Thyroid gland (tissue), 4 donors: Measurements from ENCODE around the gene HECTD3. TPM values are rescaled to one million over a fixed set of nuclear protein-coding genes. Genes with fewer than 3 reads are reported as not detected.

ENCODE experiments used
- DNase-seq, 2 donors: peaks; one replicate each; pipeline ENCODE4 v3.0.0-alpha.2; 2019
- H3K27ac ChIP-seq, 3 donors: fragments of 200-600 bp; sonication (generic); 1 replicate in 2 of 3; 2 replicates in 1 of 3; pipeline ENCODE4 v1.5.1; 2016 to 2019; ENCODE audit warnings: mild to moderate bottlenecking in 1 of 3, moderate library complexity in 1 of 3
- H3K27me3 ChIP-seq: fragments of 200-600 bp; sonication (generic); one replicate; pipeline ENCODE4 v1.5.1; 2019
- H3K36me3 ChIP-seq, 2 donors: fragments of 200-600 bp; sonication (generic); one replicate each; pipeline ENCODE4 v1.5.1; 2016 to 2019
- H3K4me1 ChIP-seq, 2 donors: fragments of 200-600 bp; sonication (generic); one replicate each; pipeline ENCODE4 v1.5.1; 2017 to 2019
- H3K4me3 ChIP-seq, 3 donors: fragments of 200-600 bp; sonication (generic); replicated peaks in 1 of 3; 1 replicate in 2 of 3; 2 replicates in 1 of 3; pipeline ENCODE4 v1.5.1; 2016; ENCODE audit warnings: mild to moderate bottlenecking in 1 of 3
- H3K9me3 ChIP-seq: fragments of 200-600 bp; sonication (generic); one replicate; pipeline ENCODE4 v1.5.1; 2017
- POLR2A ChIP-seq, 2 donors: fragments of 450-650 bp; IDR thresholded peaks; one replicate each; pipeline ENCODE4 v1.6.1; 2017; ENCODE audit warnings: antibody characterized with exemption in 2 of 2, mild to moderate bottlenecking in 2 of 2, moderate library complexity in 1 of 2
- WGBS, 2 donors: methylation state at CpG; one replicate each; pipeline ENCODE4 v1.1.5; 2017; 5-methylcytosine and 5-hydroxymethylcytosine counted together
- intact Hi-C: fragments of 100-400 bp; cut with DNase I; formaldehyde crosslinking; loops from one replicate; pipeline ENCODE4 v1.15.1; 2023
- total RNA-seq, 4 donors: library from RNA; depleted of rRNA; stranded (reverse); fragments of >200 nt; gene quantifications; one replicate each; pipeline ENCODE4 v1.2.3, GENCODE V29; 2016
- TF ChIP-seq, protein P1 (sequence below), 6 experiments: fragments of 200-600 bp in 3 of 6; fragments of 450-650 bp in 3 of 6; sonication (generic) in 3 of 6; IDR thresholded peaks; one replicate each; pipeline ENCODE4 v1.5.1; 2016 to 2019; ENCODE audit warnings: antibody characterized with exemption in 6 of 6, mild to moderate bottlenecking in 2 of 6, inconsistent platforms in 1 of 6, moderate library complexity in 1 of 6

The HECTD3 gene
- total RNA-seq, 4 donors from 2014 or later: 30.8 to 42.6 (median 38.1) TPM

DNA sequence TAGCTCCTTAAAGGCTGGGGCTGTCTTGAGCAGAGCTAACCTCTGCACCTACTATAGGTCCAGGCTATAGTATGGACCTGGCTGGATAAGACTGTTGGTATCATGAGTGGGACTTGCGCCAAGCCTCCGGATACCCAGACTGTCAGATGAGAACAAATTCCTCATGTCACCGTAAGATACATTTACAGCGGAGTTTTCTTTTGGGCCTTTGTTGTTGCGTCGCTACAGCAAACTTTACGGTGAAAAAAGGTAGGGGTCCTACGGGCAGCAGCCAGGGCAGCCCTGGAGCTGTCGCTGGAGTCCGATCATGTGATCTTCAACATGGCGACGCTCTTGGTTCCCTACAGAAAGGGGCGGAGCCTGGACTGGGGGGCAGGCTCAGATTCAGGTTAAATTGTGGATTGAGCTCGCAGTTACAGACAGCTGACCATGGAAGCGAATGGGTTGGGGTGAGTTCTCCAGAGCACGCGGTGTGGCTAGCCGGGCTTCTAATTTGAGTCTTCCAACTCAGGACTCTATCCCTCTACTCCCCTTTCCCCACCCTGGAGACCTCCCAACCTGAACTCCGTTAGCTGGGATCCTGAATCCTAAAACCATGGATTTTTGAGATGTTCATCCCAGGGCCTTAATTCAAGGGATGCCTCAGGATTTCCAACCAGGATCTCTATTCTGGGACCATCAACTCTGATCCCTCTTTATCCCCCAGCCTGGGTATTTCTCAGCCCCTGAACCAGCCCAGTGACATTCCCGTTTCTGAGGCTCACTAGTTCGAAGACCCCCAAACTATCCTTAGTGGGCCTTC lies 914 bp upstream of the HECTD3 start, which contains the start of gene UROD:
Gene UROD, plus strand, starts transcription at position 418 of the 802 bp plus-strand sequence. Its CDS starts 12 bp downstream, at position 430.
- Histone ChIP-seq H3K4me3 (peak within 1 kb of the TSS; percentile 73 to 81 (median 76)), H3K9me3 (no peaks in the 10 kb centered on the region), H3K36me3 (peaks cover 23 to 24% of the 10 kb centered on the region in 2 donors), H3K27me3 (no peaks in the 10 kb centered on the region), H3K4me1 (peaks cover 30 to 41% of the 10 kb centered on the region in 2 donors), H3K27ac (peak within 1 kb of the TSS; percentile 61 to 77 (median 70))
- intact Hi-C loops: loop anchor here (5.0 to 10.0 kb wide), 4 partner anchors 170 to 553 kb away; partner anchors contain the start of genes PTCH2 and ZSWIM5
- peak; percentile 4 to 60 for TF ChIP-seq POLR2A (IDR thresholded peaks at IDR 0.05)
- TF ChIP-seq, protein P1, sequence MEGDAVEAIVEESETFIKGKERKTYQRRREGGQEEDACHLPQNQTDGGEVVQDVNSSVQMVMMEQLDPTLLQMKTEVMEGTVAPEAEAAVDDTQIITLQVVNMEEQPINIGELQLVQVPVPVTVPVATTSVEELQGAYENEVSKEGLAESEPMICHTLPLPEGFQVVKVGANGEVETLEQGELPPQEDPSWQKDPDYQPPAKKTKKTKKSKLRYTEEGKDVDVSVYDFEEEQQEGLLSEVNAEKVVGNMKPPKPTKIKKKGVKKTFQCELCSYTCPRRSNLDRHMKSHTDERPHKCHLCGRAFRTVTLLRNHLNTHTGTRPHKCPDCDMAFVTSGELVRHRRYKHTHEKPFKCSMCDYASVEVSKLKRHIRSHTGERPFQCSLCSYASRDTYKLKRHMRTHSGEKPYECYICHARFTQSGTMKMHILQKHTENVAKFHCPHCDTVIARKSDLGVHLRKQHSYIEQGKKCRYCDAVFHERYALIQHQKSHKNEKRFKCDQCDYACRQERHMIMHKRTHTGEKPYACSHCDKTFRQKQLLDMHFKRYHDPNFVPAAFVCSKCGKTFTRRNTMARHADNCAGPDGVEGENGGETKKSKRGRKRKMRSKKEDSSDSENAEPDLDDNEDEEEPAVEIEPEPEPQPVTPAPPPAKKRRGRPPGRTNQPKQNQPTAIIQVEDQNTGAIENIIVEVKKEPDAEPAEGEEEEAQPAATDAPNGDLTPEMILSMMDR (IDR thresholded peaks at IDR 0.05): peak in 1 of 6 experiments; percentile 43
- DNase-seq: peak; percentile 93 to 95
- WGBS, 2 donors: 1 to 2% methylated on average over 17 to 21 of the region's 21 CpGs

DNA sequence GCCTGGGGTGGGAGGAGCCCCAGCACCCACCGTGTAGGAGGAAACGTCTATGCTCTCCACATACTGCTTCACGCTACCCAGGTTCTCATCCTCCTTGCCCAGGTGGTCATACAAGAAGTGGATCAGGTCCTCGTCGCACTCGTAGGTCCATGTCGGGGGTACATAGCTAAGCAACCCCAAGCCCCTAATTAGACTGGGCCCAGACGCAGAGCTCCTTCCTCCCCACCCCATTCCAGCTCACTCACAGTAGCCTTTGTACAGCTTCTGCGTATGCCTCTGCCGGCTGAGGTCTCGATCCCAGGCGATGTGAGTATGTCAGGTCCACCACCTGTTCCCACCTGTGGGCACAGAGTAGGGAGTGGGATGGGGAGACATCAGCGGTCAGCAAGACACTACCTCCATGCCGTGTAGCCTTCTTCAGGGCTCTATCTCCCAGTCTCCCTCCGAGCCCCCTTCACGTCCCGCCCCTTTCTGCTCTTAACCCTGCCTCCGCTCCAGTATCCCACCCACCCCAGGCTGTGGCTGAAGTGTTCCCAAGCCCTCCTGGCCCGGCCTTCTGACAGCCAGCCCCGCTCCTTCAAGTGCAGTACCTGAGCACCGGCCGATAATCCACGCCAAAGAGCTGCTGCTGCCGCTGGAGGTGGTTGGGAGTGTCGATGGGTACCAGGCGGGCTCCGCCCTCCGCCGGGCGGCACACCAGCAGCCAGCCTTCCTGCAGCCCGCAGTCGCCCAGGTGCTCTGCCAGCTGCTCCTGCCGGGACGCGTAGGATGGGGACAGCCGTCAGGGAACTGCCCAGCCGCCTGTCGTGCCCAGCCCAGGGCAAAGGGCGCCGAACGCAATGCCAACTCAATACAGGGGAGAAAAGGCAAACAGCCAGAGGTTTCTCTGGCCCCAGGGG lies 919 bp downstream of the HECTD3 start:
- intact Hi-C loops: loop anchor here (5.0 to 10.0 kb wide), 4 partner anchors 168 to 555 kb away; partner anchors contain the start of genes PTCH2 and ZSWIM5
- TF ChIP-seq, protein P1 (IDR thresholded peaks at IDR 0.05): no peak
- no peak for TF ChIP-seq POLR2A (IDR thresholded peaks at IDR 0.05)
- 24 to 25% methylated on average over 28 to 31 of the region's 41 CpGs for WGBS, 2 donors
- H3K27me3 ChIP-seq: no peaks in the 10 kb centered on the region
- peaks cover 30 to 41% of the 10 kb centered on the region in 2 donors for H3K4me1 ChIP-seq
- H3K4me3 ChIP-seq: peak overlapping the region; percentile 73 to 81 (median 76)
- H3K9me3 ChIP-seq: no peaks in the 10 kb centered on the region
- H3K36me3 ChIP-seq: peaks cover 42% of the 10 kb centered on the region in 2 donors
- peak; percentile 44 to 52 for DNase-seq
- peak overlapping the region in 2 of 3 donors; percentile 47 to 64 for H3K27ac ChIP-seq

DNA sequence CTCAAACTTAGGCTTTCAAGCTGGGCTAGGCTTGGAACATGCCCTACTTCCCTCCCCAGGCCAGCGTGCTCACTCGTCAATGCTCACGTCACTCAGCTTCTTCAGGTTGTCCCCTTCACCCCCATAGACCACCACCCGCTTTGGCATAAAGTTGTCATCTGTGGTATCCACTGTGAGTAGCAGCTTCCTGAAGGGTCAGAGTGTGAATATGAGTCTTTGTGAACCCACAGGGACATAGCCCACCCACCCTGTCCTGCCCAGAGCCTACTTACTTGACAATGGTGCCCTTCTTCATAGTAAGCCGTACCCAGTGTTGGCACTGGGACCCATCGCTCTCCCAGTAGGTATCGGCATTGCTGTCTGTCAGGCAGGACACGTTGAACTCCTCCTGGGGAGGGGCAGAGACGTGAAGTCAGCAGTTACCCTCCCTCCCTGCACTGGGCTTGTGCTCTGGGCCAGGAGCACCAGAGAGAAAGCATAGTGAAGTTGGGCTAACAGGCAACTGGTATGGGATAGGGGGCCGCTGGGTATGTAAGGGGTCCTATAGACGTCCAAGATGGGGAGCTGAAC lies 1.7 kb downstream of the HECTD3 start:
- H3K36me3 ChIP-seq: peaks cover 50% of the 10 kb centered on the region in 2 donors
- H3K4me3 ChIP-seq: no peak overlapping the region
- no peak for TF ChIP-seq POLR2A (IDR thresholded peaks at IDR 0.05)
- TF ChIP-seq, protein P1 (IDR thresholded peaks at IDR 0.05): no peak
- H3K27ac ChIP-seq: no peak overlapping the region
- no peaks in the 10 kb centered on the region for H3K9me3 ChIP-seq
- no peak for DNase-seq
- H3K4me1 ChIP-seq: peaks cover 30 to 34% of the 10 kb centered on the region in 2 donors
- intact Hi-C loops: no loop called here
- H3K27me3 ChIP-seq: no peaks in the 10 kb centered on the region
- WGBS, 2 donors: 87 to 96% methylated on average over 8 to 11 of the region's 11 CpGs

DNA sequence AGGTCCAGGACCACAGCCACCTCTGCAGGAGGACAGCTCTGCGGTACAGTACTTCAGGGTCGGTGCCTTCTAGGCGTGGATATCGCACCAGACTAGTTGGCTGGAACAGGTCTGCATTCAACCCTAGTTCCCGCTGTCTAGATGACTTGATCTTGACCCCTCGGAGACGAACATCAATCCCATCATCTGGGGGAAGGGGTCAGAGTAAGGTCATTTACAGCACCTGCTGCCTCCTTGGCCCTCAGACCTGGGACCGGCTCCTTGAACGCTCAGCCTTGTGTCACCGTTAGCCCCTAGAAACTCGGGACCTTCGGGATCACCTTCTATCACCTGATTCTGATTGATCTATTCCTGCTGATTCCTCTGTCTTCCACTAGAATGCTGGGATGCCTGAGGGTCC lies 2.6 kb downstream of the HECTD3 start:
- intact Hi-C loops: no loop called here
- no peak for TF ChIP-seq POLR2A (IDR thresholded peaks at IDR 0.05)
- TF ChIP-seq, protein P1 (IDR thresholded peaks at IDR 0.05): no peak
- DNase-seq: no peak
- Histone ChIP-seq H3K27me3 (no peaks in the 10 kb centered on the region), H3K9me3 (no peaks in the 10 kb centered on the region), H3K4me3 (no peak overlapping the region), H3K4me1 (peaks cover 30 to 32% of the 10 kb centered on the region in 2 donors), H3K36me3 (peaks cover 56 to 59% of the 10 kb centered on the region in 2 donors), H3K27ac (no peak overlapping the region)
- WGBS, 2 donors: 92 to 93% methylated on average over 6 to 12 of the region's 12 CpGs
